HEK293 (cell line): ENCODE results near the gene TDRD9.

ENCODE experiments used
- CTCF ChIP-seq: fragments of 450-650 bp; formaldehyde crosslinking; IDR thresholded peaks from 2 replicates; pipeline ENCODE4 v1.5.1; 2016; ENCODE audit warnings: missing biosample characterization, missing genetic modification characterization
- ZBTB1 ChIP-seq: fragments of 450-650 bp; formaldehyde crosslinking; IDR thresholded peaks from 2 replicates; pipeline ENCODE4 v1.5.1; 2016; ENCODE audit warnings: missing biosample characterization, missing genetic modification characterization
- ZNF114 ChIP-seq: fragments of 450-650 bp; formaldehyde crosslinking; IDR thresholded peaks from 2 replicates; pipeline ENCODE4 v1.5.0; 2017; ENCODE audit warnings: missing biosample characterization, missing genetic modification characterization
- ZNF146 ChIP-seq: fragments of 450-650 bp; formaldehyde crosslinking; IDR thresholded peaks from 2 replicates; pipeline ENCODE4 v1.5.1; 2016; ENCODE audit warnings: missing biosample characterization, missing genetic modification characterization
- ZNF292 ChIP-seq: fragments of 450-650 bp; formaldehyde crosslinking; IDR thresholded peaks from 2 replicates; pipeline ENCODE4 v1.5.1; 2016; ENCODE audit warnings: low read depth, missing biosample characterization, missing genetic modification characterization, borderline replicate concordance
- ZNF639 ChIP-seq: fragments of 450-650 bp; formaldehyde crosslinking; IDR thresholded peaks from 2 replicates; pipeline ENCODE4 v1.5.1; 2016; ENCODE audit warnings: missing biosample characterization, missing genetic modification characterization
- ZNF707 ChIP-seq: fragments of 450-650 bp; formaldehyde crosslinking; IDR thresholded peaks from 2 replicates; pipeline ENCODE4 v1.5.1; 2016; ENCODE audit warnings: missing biosample characterization, missing genetic modification characterization
- ZSCAN30 ChIP-seq: fragments of 450-650 bp; IDR thresholded peaks from 2 replicates; pipeline ENCODE4 v1.5.1; 2018; ENCODE audit warnings: missing biosample characterization, mild to moderate bottlenecking, missing genetic modification characterization, moderate library complexity

GRCh38 chr14:103896578-103896977 lies 31.7 kb upstream of the TDRD9 start:
- TF ChIP-seq ZNF639 (tag by site-specific recombination) (no peak), ZBTB1 (no peak), CTCF (no peak), ZSCAN30 (no peak), ZNF292 (tag by site-specific recombination) (no peak), ZNF707 (tag by site-specific recombination) (no peak), ZNF146 (tag by site-specific recombination) (no peak), ZNF114 (tag by site-specific recombination) (no peak)
